WTC11 (cell line): ENCODE results near the gene RBM28. TPM values are rescaled to one million over a fixed set of nuclear protein-coding genes. Genes with fewer than 3 reads are reported as not detected.

Experiments used
- ATAC-seq: fragments of 200-7000 bp; cut with Tn5 transposase; 2 replicates; pipeline ENCODE4 v1.10.0; 2021; ENCODE audit warnings: mild to moderate bottlenecking, moderate library complexity
- CTCF ChIA-PET: fragments of 300-600 bp; sonication (Branson Sonifier 250); formaldehyde crosslinking; loops from one replicate; lab custom pipeline; 2021; ENCODE audit warnings: antibody characterized with exemption; lab: Charles Lee
- POLR2A ChIA-PET: fragments of 350-600 bp; sonication (Branson Sonifier 250); formaldehyde crosslinking; loops from one replicate; lab custom pipeline; 2021; ENCODE audit warnings: antibody characterized with exemption; lab: Charles Lee
- DNase-seq: peaks from one replicate; pipeline ENCODE4 v3.0.0; 2021; ENCODE audit warnings: low spot score
- H3K27ac Mint-ChIP-seq: 2 replicates; pipeline ENCODE4 v1.8.0; 2021; ENCODE audit warnings: mixed read lengths
- H3K27me3 Mint-ChIP-seq: 2 replicates; pipeline ENCODE4 v1.8.0; 2021; ENCODE audit warnings: low read depth, mild to moderate bottlenecking, moderate library complexity, mixed read lengths
- H3K36me3 Mint-ChIP-seq: 2 replicates; pipeline ENCODE4 v1.8.0; 2021; ENCODE audit warnings: mixed read lengths
- H3K4me1 Mint-ChIP-seq: 2 replicates; pipeline ENCODE4 v1.8.0; 2022; ENCODE audit warnings: mixed read lengths
- H3K4me3 Mint-ChIP-seq: 2 replicates; pipeline ENCODE4 v1.8.0; 2021; ENCODE audit warnings: mild to moderate bottlenecking, moderate library complexity, mixed read lengths
- H3K9me3 Mint-ChIP-seq: 2 replicates; pipeline ENCODE4 v1.8.0; 2021; ENCODE audit warnings: mixed read lengths
- ATF3 ChIP-seq: sonication (generic); formaldehyde crosslinking; conservative IDR thresholded peaks from 2 replicates; pipeline ENCODE4 v1.8.1; 2022; ENCODE audit warnings: mild to moderate bottlenecking, missing genetic modification reagents
- CREB1 ChIP-seq: sonication (generic); formaldehyde crosslinking; IDR thresholded peaks from 2 replicates; pipeline ENCODE4 v1.8.0; 2023; ENCODE audit warnings: mild to moderate bottlenecking, missing genetic modification reagents
- E2F4 ChIP-seq: sonication (generic); formaldehyde crosslinking; IDR thresholded peaks from 2 replicates; pipeline ENCODE4 v1.8.1; 2022; ENCODE audit warnings: low read depth, mild to moderate bottlenecking, moderate library complexity, missing genetic modification reagents, borderline replicate concordance
- ERG ChIP-seq: fragments of 250-450 bp; sonication (Bioruptor Pico); IDR thresholded peaks from 2 replicates; pipeline ENCODE4 v1.8.0; 2021; ENCODE audit warnings: mild to moderate bottlenecking
- FOXP1 ChIP-seq: sonication (generic); formaldehyde crosslinking; IDR thresholded peaks from 2 replicates; pipeline ENCODE4 v1.8.0; 2022; ENCODE audit warnings: missing genetic modification reagents, mild to moderate bottlenecking, moderate library complexity, borderline replicate concordance
- GTF2I ChIP-seq: fragments of 250-450 bp; sonication (Bioruptor Pico); conservative IDR thresholded peaks from 2 replicates; pipeline ENCODE4 v1.4.0; 2021; ENCODE audit warnings: mild to moderate bottlenecking
- NR3C1 ChIP-seq: sonication (generic); formaldehyde crosslinking; conservative IDR thresholded peaks from 2 replicates; pipeline ENCODE4 v1.8.1; 2023; ENCODE audit warnings: low read depth, mild to moderate bottlenecking, missing genetic modification reagents
- OVOL2 ChIP-seq: fragments of 250-450 bp; sonication (Bioruptor Pico); IDR thresholded peaks from 2 replicates; pipeline ENCODE4 v1.9.0; 2021; ENCODE audit warnings: mild to moderate bottlenecking, borderline replicate concordance
- PREB ChIP-seq: sonication (generic); formaldehyde crosslinking; IDR thresholded peaks from 2 replicates; pipeline ENCODE4 v1.8.1; 2022; ENCODE audit warnings: mild to moderate bottlenecking, missing genetic modification reagents, moderate library complexity, borderline replicate concordance
- RELA ChIP-seq: sonication (generic); formaldehyde crosslinking; IDR thresholded peaks from 2 replicates; pipeline ENCODE4 v1.8.1; 2022; ENCODE audit warnings: missing genetic modification reagents, mild to moderate bottlenecking, borderline replicate concordance
- RORB ChIP-seq: fragments of 250-450 bp; sonication (Bioruptor Pico); IDR thresholded peaks from 2 replicates; pipeline ENCODE4 v1.9.0; 2021; ENCODE audit warnings: mild to moderate bottlenecking
- ZNF317 ChIP-seq: sonication (generic); formaldehyde crosslinking; IDR thresholded peaks from 2 replicates; pipeline ENCODE4 v1.8.1; 2023; ENCODE audit warnings: low read depth, mild to moderate bottlenecking, moderate library complexity, missing genetic modification reagents, borderline replicate concordance
- ZNF396 ChIP-seq: fragments of 250-450 bp; sonication (Bioruptor Pico); IDR thresholded peaks from 2 replicates; pipeline ENCODE4 v1.8.0; 2021; ENCODE audit warnings: mild to moderate bottlenecking, moderate library complexity, borderline replicate concordance
- ZNF671 ChIP-seq: fragments of 250-450 bp; sonication (Bioruptor Pico); IDR thresholded peaks from 2 replicates; pipeline ENCODE4 v1.8.0; 2021; ENCODE audit warnings: mild to moderate bottlenecking
- ZSCAN18 ChIP-seq: fragments of 250-450 bp; sonication (Bioruptor Pico); IDR thresholded peaks from 2 replicates; pipeline ENCODE4 v2.1.2; 2022; ENCODE audit warnings: mild to moderate bottlenecking, moderate library complexity
- total RNA-seq: library from RNA; stranded (reverse); gene quantifications from 3 replicates; pipeline ENCODE4 v1.2.3, GENCODE V29; 2021
- TF ChIP-seq, protein P1 (sequence below): fragments of 250-450 bp; sonication (Bioruptor Pico); IDR thresholded peaks from 2 replicates; pipeline ENCODE4 v1.9.0; 2021; ENCODE audit warnings: mild to moderate bottlenecking
- TF ChIP-seq, protein P2 (sequence below): fragments of 250-450 bp; sonication (Bioruptor Pico); conservative IDR thresholded peaks from 2 replicates; pipeline ENCODE4 v1.9.0; 2021; ENCODE audit warnings: mild to moderate bottlenecking

Gene RBM28
- total RNA-seq, 1 experiment from 2014 or later: 66.1 TPM

DNA sequence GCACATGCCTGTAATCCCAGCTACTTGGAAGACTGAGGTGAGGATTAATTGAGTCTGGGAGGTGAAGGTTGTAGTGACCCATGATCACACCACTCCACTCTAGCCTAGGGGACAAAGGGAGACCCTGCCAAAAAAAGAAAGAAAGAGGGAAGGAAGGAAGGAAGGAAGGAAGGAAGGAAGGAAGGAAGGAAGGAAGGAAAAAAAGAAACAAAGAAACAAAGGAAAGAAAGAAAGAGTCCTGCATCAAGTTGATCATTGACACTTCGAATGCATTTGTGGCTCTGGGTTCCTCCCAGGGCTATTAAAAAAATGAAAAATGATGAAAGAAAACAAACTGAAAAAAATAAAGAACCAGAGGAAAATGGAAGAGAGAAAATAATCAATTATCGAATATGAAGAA lies 21.7 kb upstream of the RBM28 start (continued):
- TF ChIP-seq ATF3 (CRISPR knock-in tag) (no peak), ERG (CRISPR knock-in tag) (no peak), NR3C1 (no peak), CREB1 (CRISPR knock-in tag) (no peak), GTF2I (CRISPR knock-in tag) (no peak), PREB (CRISPR knock-in tag) (no peak), RORB (CRISPR knock-in tag) (no peak)

DNA sequence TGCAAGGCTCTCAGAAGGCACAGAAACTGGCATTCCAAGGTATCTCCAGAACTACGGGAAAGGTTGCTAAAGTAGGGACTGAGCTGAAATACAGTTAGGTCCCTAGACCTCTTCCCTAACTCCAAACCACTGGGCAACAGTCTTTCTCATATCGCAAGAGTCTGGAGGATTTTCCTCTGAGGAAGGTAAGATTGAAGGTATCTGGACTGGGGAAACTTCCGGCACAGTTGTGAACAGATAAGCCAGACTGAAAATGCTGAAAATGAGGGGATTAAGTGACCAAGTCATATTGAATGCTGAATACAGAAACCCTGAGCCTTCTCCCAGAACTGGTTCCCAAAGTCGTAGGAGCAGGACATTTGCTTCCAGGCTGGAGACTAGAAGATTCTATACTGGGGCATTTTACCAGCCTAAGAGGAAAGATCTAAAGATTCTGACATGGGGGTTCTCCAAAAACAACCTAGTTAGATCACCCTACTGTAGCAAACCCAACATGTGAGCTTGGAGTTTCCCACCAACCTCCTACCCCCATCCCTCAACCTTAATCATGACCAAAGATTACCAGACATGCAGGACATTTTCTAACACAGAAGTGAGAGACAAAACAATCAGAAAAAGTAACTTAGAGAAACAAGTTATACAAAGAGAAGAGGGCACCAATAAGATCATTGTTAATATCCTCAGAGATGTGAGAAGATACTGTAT lies 20.6 kb upstream of the RBM28 start:
- Mint-ChIP-seq H3K27me3 (peaks cover 86% of the 10 kb centered on the region), H3K4me1 (peaks cover 19% of the 10 kb centered on the region), H3K27ac (no peak overlapping the region), H3K36me3 (no peaks in the 10 kb centered on the region), H3K4me3 (no peak overlapping the region), H3K9me3 (no peaks in the 10 kb centered on the region)
- DNase-seq (no peak), ATAC-seq (no peak)
- ChIA-PET CTCF (interaction anchor here (1.0 kb wide), 1 partner anchor 23 kb away, joined by 4 read pairs; no protein-coding TSS in a partner anchor), POLR2A (no interaction called here)
- TF ChIP-seq ZNF317 (no peak), FOXP1 (CRISPR knock-in tag) (no peak), OVOL2 (CRISPR knock-in tag) (no peak), PREB (CRISPR knock-in tag) (no peak), E2F4 (CRISPR knock-in tag) (no peak), ZNF671 (CRISPR knock-in tag) (no peak), ZSCAN18 (no peak), RELA (CRISPR knock-in tag) (no peak), ZNF396 (no peak)
- TF ChIP-seq, protein P1, sequence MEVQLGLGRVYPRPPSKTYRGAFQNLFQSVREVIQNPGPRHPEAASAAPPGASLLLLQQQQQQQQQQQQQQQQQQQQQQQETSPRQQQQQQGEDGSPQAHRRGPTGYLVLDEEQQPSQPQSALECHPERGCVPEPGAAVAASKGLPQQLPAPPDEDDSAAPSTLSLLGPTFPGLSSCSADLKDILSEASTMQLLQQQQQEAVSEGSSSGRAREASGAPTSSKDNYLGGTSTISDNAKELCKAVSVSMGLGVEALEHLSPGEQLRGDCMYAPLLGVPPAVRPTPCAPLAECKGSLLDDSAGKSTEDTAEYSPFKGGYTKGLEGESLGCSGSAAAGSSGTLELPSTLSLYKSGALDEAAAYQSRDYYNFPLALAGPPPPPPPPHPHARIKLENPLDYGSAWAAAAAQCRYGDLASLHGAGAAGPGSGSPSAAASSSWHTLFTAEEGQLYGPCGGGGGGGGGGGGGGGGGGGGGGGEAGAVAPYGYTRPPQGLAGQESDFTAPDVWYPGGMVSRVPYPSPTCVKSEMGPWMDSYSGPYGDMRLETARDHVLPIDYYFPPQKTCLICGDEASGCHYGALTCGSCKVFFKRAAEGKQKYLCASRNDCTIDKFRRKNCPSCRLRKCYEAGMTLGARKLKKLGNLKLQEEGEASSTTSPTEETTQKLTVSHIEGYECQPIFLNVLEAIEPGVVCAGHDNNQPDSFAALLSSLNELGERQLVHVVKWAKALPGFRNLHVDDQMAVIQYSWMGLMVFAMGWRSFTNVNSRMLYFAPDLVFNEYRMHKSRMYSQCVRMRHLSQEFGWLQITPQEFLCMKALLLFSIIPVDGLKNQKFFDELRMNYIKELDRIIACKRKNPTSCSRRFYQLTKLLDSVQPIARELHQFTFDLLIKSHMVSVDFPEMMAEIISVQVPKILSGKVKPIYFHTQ (CRISPR knock-in tag): no peak
- TF ChIP-seq, protein P2, sequence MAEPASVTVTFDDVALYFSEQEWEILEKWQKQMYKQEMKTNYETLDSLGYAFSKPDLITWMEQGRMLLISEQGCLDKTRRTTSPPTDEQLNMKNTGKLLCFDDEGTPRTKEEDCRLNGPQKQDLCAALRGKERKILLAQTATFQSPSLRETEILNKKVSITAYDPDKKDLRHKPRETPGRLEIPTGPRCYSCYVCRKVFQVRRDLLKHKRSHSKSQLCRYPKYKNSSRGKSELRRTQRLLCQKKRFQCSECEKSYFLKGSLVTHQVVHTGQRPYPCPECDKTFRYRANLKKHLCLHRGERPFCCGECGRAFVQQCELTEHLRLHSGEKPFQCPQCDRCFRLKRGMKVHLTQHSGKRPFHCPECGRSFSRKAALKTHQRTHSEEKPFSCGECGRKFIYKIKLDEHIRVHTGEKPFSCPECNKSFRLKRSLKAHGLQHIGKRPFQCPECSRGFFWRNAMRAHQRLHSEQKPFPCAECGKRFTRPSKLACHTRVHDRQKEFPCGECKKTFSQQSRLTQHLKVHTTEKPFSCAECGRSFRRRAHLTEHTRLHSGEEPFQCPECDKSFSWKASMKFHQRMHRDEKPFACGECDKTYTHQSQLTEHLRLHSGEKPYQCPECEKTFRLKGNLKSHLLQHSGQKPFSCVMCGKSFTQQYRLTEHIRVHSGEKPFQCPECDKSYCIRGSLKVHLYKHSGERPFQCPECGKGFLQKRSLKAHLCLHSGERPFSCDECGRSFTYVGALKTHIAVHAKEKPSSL (CRISPR knock-in tag): no peak
